Activated CD8-positive, alpha-beta memory T cell treated with anti-CD3 and anti-CD28 coated beads for 1 hour (primary cell): Measurements from ENCODE around the gene AVEN.
"Not testable (repeated sequence)": the region's sequence is repeated elsewhere in the genome, so short reads cannot be mapped to it uniquely, and the experiment has no call there.

Experiments
- DNase-seq, 2 donors: peaks; one replicate each; pipeline ENCODE4 v3.0.0-alpha.2; 2020; ENCODE audit warnings: low read depth in 1 of 2; ENCODE audit errors: extremely low read depth in 1 of 2

The AVEN gene

DNA sequence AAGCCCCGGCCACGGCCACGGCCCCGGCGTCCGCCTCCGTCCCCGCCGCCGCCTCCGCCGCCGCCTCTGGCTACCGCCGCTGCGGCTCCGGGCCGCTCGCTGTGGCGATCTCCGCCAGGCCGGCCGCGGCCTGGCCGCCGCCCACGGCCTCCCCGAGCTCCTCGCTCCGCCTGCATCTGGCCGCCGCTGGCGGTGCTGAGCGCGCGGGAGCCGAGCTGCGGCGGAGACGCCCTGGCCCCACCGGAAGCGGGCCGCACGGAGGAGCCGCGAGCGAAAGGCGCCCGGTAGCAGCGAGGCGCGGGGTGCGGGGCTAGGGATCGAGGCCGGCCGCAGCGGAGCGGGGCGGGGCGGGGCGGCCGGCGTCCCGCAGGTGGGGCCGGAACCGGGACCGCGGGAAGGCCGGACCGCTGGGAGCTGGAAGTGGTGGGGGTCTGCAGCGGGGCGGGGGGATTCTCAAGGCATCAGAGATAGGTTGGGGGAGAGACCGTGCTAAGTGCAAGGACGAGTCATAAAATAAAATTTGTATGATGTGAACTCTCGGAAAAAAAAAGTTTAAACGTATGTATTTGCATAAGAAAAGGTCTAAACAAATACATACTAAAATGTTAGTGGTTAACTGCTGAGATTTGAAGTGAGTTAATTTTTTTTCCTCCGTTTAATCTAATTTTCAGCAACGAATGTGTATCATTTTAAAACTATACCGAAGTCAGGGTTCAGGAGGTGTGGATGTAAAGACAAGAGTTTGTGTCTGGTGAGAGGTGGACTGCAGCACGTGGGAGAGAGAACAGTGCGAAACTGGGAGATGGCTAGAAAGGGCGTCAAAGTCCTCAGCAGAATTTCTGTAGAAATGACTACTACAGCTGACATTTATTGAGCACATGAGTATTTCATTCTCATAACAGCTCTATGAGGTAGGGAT lies at the start of gene AVEN:
AVEN (minus strand) TSS at position 334 of the 919 bp plus-strand sequence; CDS start at position 176, 158 bp downstream.
- peak in 1 of 2 donors; percentile 43 for DNase-seq

DNA sequence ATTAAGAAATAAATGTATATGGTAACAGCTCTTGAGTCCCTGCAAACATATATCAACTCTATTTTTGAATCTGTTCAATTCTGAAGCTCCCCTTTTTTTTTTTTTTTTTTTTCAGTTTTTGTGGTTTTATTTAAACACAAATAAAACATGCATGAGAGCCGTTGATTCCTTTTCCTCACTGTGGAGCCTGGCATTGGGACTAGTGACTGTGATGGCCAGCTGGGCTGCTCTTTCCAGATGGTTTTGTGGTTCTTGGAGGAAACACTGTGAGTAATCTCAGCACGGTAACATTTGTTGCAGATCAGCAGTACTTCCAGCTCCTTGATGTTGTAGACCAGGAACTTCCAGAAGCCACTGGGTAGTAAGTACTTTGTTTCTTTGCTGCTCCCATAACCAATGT lies 46.7 kb upstream of the AVEN start:
- no peak for DNase-seq

DNA sequence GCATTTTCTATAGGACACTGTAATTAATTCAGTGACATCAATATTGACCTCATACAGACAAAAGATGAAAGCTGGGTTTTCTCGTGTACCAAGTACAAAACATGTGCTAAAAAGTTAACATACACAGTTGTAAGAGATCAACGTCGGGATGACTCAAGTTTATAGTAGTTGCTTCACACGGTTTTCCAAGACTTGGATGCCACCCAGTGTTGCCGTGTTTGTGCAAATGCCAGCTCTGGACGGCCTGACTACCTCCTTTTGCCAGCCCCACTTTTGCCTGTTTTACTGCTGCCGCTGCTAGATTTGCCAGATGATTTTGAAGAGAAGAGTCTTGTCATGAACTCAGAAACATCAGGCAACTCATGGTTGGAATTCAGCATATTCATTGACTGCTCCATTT lies 45.1 kb upstream of the AVEN start:
- DNase-seq: no peak

DNA sequence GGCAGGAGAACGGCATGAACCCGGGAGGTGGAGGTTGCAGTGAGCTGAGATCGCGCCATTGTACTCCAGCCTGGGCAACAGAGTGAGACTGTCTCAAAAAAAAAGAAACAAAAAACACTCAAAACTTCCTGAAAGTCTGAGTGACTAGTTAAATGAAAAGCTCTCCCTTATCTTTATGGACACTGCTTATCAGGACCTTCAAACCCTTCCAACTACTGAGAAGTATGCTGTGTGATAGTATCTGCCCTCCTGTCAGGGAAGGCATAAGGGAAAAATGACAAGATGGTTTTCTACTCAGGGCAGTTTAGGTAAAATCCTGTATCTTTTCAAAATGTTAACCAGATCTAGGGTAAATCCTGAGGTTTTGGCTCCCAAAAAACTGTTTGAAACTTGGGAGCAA lies 40.9 kb upstream of the AVEN start:
- no peak for DNase-seq

GRCh38 chr15:34078900-34079299 lies 39.9 kb upstream of the AVEN start:
- DNase-seq: no peak

- DNase-seq: no peak
Measured at GRCh38 chr15:34076785-34077184, 37.8 kb upstream of the AVEN start.

DNA sequence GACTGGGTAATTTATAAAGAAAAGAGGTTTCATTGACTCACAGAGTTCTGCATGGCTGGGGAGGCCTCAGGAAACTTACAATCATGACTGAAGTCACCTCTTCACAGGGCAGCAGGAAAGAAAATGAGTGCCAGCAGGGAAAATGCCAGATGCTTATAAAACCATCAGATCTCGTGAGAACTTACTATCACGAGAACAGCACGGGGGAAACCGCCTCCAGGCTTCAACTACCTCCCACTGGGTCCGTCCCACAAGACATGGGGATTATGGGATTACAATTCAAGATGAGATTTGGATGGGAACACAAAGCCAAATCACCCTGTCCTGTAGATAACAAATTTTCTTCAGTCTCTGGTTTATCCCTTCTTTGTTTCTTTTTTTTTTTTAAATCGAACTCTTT lies 31.0 kb upstream of the AVEN start:
- no peak for DNase-seq

DNA sequence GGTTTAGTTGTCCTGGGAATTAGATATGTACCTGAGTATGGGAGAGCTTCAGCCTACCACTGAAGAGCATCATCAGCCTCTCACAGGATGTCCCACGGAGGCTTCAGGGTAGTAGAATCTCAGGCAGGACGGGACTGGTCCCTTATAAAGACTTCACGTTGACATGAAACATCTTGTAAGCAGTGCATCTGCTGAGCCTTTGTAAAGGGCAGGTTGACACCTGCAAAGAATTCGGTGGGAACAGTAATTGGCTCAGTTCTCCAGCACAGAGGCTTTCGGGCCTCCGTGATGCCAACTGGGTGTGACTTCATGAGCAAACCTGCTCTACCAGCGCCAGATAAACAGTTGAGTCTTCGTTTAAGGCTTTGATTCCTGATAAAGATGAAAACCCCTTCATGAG lies 26.9 kb upstream of the AVEN start:
- DNase-seq: no peak

DNA sequence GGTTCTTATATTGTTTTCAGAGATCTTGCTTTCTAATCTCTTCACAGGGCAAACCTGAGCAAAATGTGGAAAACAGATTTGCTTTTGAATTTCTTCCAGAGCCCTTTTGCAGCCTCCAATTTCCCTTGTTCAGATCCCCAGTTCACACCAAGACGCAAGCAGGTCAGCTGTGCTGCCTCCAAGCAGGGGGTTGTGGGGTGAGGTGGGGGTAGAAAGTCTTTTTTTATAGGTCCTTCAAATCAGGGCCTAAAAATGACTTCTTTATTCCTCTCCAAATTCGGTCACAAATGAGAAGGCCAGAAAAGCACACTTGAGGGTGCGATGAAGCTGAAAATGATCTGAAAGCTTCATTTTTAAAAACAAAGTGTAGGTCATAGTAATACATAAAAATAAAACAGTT lies 26.3 kb upstream of the AVEN start:
- DNase-seq: no peak

- DNase-seq: no peak
Measured at GRCh38 chr15:34064438-34064837, 25.4 kb upstream of the AVEN start.

DNA sequence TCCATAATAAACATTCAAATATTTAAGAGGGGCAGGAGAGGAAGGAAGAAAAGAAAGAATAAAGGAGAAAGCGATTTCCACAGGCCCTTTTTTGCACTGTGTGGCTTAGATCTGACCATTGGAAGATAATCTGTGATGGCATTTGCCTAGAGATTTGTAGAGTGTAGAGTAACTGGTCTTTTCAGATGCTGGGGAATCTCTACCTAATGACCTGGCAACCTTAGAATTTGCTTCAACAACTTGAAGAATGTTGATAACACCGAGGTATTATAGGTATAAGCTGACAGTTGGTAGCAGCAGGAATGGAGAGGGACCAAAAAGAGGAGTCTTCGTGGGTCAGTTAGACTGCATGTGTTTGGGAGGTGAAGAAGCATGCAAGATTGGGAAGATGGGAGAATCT lies 20.9 kb upstream of the AVEN start:
- no peak for DNase-seq

DNA sequence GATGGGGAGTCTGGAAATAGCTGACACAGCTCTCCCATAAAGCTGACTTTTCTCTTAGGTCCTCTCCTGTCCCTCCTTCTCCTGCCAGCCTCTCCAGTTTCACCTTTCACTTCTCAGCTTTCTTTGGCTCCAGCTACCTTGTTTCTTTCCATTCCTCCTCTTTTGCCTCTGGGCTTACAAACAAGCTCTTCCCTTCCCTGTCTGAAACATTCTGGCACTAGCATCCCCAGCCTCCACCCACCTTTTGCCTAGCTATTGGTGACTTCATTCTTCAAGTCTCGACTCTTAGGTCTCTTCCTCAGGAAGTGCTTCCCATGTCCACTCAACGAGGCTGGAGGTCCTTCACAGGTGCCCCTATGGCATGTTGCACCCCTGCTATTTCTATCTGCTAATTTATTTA lies 20.5 kb upstream of the AVEN start:
- no peak for DNase-seq

DNA sequence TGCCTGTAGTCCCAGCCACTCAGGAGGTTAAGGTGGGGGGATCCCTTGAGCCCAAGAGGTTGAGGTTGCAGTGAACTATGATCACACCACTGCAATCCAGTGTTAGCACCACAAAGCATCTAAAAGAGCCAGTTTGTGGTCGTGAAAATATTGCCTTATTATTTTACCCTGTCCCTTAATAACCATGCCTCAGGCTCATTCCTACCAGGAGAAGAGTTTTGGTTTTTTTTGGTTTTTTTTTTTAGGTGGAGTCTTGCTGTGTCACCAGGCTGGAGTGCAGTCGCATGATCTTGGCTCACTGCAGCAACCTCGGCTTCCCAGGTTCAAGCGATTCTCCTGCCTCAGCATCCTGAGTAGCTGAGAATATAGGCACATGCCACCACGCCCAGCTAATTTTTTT lies 17.9 kb upstream of the AVEN start:
- no peak for DNase-seq

- DNase-seq: no peak
Measured at GRCh38 chr15:34055868-34056595, 17.0 kb upstream of the AVEN start.

DNA sequence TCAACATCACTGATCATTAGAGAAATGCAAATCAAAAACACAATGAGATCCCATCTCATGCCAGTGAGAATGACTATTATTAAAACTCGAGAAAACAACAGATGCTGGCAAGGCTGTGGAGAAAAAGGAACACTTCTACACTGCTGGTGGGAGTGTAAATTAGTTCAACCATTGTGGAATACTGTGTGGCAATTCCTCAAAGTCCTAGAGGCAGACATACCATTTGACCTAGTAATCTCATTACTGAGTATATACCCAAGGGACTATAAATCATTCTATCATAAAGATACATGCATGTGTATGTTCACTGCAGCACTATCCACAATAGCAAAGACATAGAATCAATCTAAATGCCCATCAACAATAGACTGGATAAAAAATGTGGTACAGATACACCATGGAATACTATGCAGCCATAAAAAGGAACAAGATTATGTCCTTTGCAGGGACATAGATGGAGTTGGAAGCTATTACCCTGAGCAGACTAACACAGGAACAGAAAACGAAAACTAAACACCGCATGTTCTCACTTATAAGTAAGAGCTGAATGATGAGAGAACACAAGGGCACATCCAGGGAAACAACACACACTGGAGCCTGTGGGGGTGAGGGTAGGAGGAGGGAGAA lies 15.2 kb upstream of the AVEN start:
- DNase-seq: no peak

- not testable (repeated sequence) for DNase-seq
Measured at GRCh38 chr15:34050385-34050784, 11.4 kb upstream of the AVEN start.

DNA sequence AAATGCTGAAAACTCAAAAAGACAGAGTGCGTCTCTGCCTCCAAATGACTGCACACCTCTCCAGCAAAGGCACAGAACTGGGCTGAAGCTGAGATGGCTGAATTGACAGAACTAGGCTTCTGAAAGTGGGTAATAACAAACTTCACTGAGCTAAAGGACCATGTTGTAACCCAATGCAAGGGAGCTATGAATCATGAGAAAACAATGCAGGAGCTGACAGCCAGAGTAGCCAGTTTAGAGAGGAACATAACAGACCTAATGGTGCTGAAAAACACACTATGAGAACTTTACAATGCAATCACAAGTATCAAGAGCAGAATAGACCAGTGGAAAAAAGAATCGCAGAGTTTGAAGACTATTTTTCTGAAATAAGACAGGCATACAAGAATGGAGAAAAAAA lies 10.1 kb upstream of the AVEN start:
- DNase-seq: no peak

DNA sequence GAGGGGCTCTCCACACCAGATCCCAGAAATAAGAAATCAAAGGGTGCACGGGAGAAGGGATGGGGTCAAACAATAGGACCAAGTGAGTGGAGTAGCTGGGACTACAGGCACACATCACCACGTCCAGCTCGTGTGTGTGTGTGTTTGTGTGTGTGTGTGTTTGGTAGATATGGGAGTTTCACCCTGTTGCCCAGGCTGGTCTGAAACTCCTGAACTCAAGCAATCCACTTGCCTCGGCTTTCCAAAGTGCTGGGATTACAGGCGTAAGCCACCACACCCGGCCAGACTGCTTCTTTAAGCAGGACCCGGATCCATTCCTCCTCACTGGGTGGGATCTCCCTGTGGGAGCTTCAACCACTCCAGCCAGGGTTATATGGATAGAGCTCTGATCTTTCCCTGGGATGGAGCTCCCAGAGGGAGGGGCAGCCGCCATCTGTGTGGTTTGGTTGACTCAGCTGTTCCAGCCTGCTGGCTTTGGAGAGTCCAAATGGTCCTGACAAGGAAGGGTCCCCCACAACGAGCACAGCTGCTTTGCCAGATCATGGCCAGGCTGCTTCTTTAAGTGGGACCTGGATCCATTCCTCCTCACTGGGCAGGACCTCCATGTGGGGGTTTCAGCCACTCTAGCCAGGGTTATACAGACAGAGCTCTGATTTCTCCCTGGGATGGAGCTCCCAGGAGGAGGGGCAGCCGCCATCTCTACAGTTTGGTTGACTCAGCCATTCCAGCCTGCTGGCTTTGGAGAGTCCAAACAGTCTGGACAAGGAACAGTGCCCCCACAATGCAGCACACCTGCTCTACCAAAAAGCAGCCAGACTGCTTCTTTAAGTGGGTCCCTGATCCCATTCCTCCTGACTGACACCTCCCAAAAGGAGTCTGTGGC lies 9.1 kb upstream of the AVEN start:
- no peak for DNase-seq

- DNase-seq: no peak
Measured at GRCh38 chr15:34046471-34047145, 7.6 kb upstream of the AVEN start.

- DNase-seq: no peak
Measured at GRCh38 chr15:34043813-34044212, 4.8 kb upstream of the AVEN start.
